OCI-LY1 (cell line): Measurements from ENCODE around the gene SLC4A8.

Source experiments
- EZH2 ChIP-seq: fragments of 200-600 bp; sonication (generic), shearing (Covaris generic); IDR thresholded peaks from 2 replicates; pipeline ENCODE4 v1.8.0; 2017; ENCODE audit warnings: borderline replicate concordance, mixed run types, mild to moderate bottlenecking, antibody characterized with exemption, low read length, moderate library complexity, mixed read lengths
- TF ChIP-seq, protein P1 (sequence below): fragments of 200-600 bp; sonication (generic), shearing (Covaris generic); IDR thresholded peaks from 2 replicates; pipeline ENCODE4 v1.5.1; 2017; ENCODE audit warnings: mild to moderate bottlenecking, antibody characterized with exemption, low read length, moderate library complexity, mixed read lengths

DNA sequence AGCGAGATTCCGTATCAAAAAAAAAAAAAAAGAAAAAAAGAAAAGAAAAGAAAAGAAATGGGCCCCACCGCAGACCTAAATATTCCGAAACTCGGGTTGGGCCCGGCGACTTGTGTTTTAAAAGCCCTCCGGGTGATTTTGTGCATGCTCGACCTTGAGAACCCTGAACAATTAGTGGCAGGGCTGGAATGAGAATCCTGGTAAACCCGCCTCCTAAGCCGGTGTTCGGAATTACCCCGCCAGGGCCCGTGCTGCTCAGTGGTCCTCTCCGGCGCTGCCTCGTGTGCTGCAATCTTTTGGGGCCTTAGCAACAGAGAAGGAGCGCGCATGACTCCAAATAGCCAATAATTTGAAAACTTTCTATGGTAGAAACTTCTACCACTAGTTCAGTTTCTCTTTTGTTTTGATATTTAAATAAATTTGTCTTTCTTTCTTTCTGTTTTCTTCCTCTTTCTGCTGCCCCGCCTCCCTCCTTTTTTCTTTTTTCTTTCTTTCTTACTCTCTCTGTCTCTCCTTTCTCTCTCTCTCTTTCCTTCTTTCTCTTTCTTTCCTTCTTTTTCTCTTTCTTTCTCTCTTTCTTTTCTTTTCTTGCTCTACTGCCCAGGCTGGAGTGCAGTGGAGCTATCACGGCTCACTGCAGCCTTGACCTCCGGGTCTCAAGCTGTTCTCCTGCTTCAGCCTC, 31.9 kb upstream of the SLC4A8 start:
- TF ChIP-seq, protein P1, sequence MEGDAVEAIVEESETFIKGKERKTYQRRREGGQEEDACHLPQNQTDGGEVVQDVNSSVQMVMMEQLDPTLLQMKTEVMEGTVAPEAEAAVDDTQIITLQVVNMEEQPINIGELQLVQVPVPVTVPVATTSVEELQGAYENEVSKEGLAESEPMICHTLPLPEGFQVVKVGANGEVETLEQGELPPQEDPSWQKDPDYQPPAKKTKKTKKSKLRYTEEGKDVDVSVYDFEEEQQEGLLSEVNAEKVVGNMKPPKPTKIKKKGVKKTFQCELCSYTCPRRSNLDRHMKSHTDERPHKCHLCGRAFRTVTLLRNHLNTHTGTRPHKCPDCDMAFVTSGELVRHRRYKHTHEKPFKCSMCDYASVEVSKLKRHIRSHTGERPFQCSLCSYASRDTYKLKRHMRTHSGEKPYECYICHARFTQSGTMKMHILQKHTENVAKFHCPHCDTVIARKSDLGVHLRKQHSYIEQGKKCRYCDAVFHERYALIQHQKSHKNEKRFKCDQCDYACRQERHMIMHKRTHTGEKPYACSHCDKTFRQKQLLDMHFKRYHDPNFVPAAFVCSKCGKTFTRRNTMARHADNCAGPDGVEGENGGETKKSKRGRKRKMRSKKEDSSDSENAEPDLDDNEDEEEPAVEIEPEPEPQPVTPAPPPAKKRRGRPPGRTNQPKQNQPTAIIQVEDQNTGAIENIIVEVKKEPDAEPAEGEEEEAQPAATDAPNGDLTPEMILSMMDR, result no peak
- no peak for TF ChIP-seq EZH2
